HG02678 (cell line): ENCODE measurements around the gene COG5.
A peak's percentile ranks its signal among the peaks of the same experiment; 100 is the strongest.

ENCODE experiments used
- ATAC-seq: cut with Tn5 transposase; IDR thresholded peaks from one replicate; pipeline ENCODE4 v1.9.1; 2021; ENCODE audit warnings: mild to moderate bottlenecking, moderate library complexity; ENCODE audit not compliant: unreplicated experiment

Gene COG5

GRCh38 chr7:107201795-107202450 is 361.8 kb downstream of the COG5 start:
- no peak for ATAC-seq

- no peak for ATAC-seq
Observed at GRCh38 chr7:107196834-107197610, 366.7 kb downstream of the COG5 start.

DNA sequence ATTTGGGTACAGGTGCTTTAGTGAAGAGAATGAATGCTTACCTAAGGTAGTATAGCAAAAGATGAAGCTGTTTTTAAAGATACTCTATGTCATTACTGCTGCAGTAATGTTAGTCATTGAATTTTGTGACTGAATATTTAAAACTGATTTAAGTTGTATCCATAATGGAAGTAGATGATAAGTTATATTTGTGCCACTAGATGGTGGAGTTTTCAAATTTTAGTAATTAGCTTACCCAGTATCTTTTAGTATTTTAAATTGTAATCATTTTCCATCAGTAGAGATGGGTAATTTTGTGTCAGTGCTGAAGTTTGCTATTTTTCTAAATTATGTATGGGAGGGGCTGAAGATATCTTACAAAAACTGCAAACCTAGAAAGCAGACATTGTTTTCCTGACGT is 369.7 kb downstream of the COG5 start:
- no peak for ATAC-seq

DNA sequence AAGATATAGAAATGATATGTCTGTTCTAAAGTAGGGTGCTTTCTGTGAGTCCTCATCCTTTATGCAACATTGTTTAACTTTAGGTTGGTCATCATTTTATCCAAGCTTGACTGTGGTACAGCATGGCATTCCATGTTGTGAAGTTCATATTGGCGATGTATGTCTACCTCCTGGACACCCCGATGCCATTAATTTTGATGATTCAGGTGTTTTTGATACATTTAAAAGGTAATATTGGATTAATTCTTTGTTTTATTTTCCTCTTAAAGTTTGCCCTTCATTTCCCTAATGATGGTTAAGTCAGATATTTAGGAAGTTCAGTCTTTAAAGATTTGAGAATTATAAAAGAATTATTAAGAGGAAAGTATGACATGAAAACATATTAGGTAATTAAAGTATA is 373.6 kb downstream of the COG5 start:
- ATAC-seq = no peak

DNA sequence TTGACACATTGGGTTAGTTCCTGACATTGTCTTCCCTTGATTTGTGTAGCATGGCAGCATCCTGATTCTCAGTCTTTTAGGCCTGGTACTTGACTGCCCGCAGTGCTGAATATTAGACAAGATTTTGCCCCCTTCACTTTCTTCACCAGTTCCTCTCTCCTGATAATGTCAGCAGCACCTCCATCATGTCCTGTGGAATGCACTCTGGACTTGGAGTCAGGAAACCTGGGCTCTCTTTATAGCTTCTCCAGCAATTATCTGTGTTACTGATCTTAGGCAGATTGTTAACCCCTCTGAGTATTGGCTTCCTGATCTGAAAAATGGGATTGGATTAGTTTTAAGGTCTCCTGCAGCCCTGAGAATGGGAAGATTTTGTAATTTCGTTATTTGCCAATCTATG is 375.9 kb downstream of the COG5 start:
- no peak for ATAC-seq

DNA sequence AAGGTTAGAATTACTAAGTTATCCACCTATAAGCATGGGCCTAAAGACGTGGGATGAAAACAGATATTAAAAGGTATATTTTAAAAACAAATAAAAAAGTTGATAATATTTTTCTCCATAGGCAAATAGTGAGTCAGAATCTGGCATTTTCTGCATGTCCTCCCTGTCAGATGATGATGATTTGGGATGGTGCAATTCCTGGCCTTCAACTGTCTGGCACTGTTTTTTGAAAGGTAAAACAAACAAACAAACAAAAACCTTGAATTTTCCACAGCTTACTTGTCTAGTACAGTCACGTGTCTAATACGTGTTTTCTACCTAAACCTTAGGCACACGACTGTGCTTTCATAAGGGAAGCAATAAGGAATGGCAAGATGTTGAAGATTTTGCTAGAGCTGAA is 377.5 kb downstream of the COG5 start:
- ATAC-seq = no peak

DNA sequence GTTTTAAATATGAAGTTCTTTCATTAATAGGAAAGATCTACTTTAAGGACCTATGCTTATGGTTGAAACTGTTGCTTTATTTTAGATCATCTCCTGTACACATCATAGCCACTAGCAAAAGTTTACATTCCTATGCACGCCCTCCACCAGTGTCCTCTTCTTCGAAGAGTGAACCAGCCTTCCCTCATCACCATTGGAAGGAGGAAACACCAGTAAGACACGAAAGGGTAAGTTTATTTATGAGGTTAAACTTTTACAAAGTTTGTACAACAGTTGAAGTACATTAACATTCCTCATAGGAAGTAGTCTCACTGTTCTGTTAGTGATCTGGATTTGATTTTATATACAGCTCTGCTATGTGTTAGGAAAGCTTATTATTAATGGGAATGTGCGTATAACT is 378.0 kb downstream of the COG5 start:
- no peak for ATAC-seq

DNA sequence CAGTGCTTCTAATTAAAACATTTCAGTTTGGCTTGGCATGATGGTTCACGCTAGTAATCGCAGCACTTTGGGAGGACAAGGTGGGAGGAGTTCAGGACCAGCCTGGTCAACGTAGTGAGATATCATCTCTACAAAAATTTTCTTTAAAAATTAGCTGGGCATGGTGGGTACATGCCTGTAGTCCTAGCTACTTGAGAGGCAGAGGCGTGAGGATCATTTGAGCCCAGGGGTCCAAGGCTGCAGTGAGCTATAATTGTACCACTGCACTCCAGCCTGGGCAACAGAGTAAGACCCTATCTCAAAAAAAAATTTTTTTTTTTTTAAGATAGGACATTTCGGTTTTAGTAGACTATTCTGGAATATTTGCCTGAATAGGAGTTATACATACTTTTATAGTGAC is 382.5 kb downstream of the COG5 start:
- ATAC-seq = no peak

- no peak for ATAC-seq
Observed at GRCh38 chr7:107180378-107180777, 383.3 kb downstream of the COG5 start.

DNA sequence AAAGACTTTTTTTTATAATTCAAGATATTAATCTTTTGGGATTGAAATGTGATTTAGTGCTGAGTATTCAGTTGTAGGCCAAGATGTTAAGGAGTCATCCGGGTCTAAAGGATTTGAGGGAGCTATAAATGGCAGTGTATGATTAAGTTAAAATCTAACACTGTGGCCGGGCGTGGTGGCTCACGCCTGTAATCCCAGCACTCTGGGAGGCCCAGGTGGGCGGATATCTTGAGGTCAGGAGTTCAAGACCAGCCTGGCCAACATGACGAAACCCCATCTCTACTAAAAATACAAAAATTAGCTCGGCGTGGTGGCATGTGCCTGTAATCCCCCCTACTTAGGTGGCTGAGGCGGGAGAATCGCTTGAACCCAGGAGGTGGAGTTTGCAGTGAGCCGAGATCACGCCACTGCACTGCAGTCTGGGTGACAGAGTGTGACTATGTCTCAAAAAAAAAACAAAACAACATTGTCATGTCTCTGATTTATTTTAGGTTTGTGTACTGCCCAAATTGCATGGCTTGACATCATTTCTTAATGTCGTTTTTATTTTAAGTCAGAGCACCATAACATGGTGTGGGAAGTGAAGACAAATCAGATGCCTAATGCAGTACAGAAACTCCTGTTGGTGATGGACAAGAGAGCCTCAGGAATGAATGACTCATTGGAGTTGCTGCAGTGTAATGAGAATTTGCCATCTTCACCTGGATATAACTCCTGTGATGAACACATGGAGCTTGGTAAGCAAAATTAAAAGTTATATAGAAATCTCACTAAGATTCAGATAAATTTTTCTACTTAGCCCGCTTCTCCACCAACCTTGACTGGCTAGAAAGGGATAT is 384.2 kb downstream of the COG5 start:
- ATAC-seq = no peak

- ATAC-seq = peak; percentile 58
Observed at GRCh38 chr7:107173691-107174406, 389.9 kb downstream of the COG5 start.

GRCh38 chr7:107173191-107173590 is 390.5 kb downstream of the COG5 start:
- ATAC-seq = no peak

DNA sequence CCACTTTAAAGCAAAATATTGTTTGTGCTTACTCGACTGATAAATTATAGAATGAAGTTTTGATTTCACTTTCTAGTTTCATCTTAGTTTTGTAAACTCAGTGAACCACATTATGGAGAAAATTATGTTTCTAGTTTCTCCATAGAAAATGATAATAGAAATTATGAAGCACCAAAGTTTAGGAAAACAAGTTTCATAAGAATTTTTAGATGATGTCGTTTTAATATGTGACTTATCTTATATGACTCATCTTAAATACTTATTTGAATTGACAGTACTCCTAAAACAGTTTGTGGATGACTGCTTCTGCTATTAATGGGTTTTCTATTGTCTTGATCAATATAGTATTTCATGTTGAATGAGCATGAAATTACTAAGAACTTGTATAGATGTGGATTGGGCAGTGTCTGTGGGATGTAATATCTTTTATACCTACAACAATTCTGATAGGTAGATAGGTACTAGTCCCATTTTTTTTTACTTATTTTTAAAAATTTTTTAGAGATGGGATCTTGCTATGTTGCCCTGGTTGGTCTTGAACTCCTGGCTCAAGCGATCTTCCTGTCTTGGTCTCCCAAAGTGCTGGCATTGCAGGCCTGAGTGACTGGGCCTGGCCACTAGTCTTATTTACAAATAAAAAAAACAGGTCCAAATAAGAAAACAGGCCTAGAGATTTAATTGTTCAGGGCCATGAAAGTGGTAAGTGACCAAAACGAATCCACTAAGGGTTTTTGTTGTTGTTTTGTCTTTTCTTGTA is 391.3 kb downstream of the COG5 start:
- ATAC-seq = no peak

- ATAC-seq = no peak
Observed at GRCh38 chr7:107171496-107171895, 392.2 kb downstream of the COG5 start.

DNA sequence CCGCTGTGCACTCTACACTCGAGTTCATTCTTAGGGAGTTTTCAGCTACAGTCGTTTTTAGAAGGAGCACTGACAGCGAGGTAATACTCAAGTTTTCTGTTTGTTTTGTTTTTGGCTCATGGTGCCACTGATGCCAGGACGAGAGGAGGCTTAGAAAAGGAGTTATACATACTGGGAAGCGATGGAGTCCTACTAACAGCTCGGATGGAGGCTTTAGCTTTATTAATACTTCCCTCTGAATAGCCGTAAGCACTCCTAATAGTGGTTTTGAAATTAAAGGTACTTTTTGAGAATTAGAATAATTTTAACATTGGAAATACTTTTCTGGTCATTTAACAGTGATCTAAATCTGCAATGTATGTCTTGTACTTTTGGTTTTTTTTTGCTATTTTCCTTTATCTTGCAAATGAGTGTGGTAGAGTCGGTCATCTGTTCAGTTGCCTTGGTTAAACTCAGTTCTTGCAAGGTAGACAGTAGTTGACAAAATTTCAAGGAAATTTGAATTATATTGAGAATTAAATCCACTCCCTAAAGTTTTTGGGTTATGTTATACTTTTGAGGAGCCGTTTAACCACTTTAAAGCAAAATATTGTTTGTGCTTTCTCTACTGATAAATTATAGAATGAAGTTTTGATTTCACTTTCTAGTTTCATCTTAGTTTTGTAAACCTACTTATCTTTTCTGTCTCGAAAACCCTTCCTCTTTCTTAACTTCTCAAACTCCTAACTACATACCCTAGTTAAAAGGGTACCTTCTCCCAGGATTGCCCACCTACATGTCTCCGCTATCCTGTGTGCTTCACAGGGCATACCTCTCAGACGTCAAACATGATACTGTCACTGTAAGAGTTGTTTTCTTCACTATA is 393.4 kb downstream of the COG5 start:
- ATAC-seq = no peak

DNA sequence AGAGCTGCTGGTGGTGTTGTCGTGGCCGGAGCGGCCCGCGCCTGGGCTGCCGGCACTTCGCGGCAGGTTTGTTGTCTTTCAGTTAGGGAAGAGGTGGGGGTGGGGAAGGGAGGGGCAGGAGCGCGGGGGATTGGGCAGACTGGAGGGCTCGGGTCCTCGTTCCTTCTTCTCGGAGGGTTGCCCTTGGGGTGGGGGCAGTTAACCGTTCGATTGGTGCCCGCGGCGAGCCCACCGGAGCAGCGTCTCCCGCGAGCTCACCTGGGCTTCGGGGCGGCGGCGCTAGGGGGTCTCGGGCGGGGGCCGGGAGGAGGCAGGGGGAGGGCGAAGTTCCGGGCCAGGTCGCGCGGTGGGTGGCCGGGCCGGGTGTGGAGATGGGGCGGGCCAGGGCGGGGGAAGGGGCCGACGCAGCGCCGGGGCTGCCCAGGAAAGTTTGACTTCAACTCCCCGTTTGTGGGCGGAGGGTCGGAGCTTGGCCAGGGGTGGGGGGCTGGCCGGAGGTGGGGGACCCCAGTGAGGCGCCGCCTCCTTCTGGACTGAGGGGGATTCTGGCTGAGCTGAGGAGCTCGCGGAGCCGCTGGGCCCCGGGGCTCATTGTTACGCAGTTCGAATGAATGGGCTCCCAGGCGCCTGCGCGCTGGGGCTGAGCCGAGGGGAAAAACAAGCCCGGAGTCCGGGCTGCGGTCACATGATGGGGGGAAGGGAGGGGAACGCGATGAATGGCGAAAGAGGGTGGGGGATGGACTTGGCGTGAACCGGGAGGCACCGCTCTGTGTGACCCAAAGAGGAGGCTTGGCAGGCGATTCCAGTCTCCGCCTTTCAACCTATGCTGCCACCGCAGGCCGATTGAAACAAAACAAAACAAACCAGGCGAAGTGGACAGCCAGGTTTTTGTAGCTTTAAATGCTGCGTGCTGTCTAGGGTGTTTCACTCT is 394.3 kb downstream of the COG5 start:
- peak; percentile 27 for ATAC-seq

- ATAC-seq = peak; percentile 88
Observed at GRCh38 chr7:107168233-107169119, 395.2 kb downstream of the COG5 start, which contains the start of gene HBP1. HBP1 (plus strand) TSS chr7:107169003; CDS start chr7:107179894, 10,891 bp downstream.
